Ascending aorta (tissue), 2 donors: Measurements from ENCODE around the gene SCYGR2. TPM values are rescaled to one million over a fixed set of nuclear protein-coding genes. Genes with fewer than 3 reads are reported as not detected.

Experiments used
- DNase-seq, 2 donors: peaks; one replicate each; pipeline ENCODE4 v3.0.0-alpha.2; 2019; ENCODE audit warnings: low spot score in 2 of 2
- H3K27ac ChIP-seq, 2 donors: fragments of 200-600 bp; sonication (generic); one replicate each; pipeline ENCODE4 v1.5.1; 2016 to 2017; ENCODE audit warnings: mild to moderate bottlenecking in 1 of 2
- H3K27me3 ChIP-seq: fragments of 200-600 bp; sonication (generic); one replicate; pipeline ENCODE4 v1.5.1; 2017
- H3K36me3 ChIP-seq, 2 donors: fragments of 200-600 bp; sonication (generic); one replicate each; pipeline ENCODE4 v1.5.1; 2016
- H3K4me1 ChIP-seq, 2 donors: fragments of 200-600 bp; sonication (generic); one replicate each; pipeline ENCODE4 v1.5.1; 2016 to 2017; ENCODE audit warnings: mild to moderate bottlenecking in 1 of 2
- H3K4me3 ChIP-seq, 2 donors: fragments of 200-600 bp; sonication (generic); one replicate each; pipeline ENCODE4 v1.5.1; 2016 to 2017; ENCODE audit warnings: mild to moderate bottlenecking in 1 of 2
- H3K9me3 ChIP-seq, 2 donors: fragments of 200-600 bp; sonication (generic); one replicate each; pipeline ENCODE4 v1.5.1; 2016
- intact Hi-C: fragments of 100-400 bp; cut with DNase I; formaldehyde crosslinking; loops from one replicate; pipeline ENCODE4 v1.15.1; 2023
- total RNA-seq: library from RNA; depleted of rRNA; stranded (reverse); fragments of >200 nt; gene quantifications from one replicate; pipeline ENCODE4 v1.1.0, GENCODE V29; 2016
- TF ChIP-seq, protein P1 (sequence below), 3 experiments: fragments of 200-600 bp in 2 of 3; fragments of 450-650 bp in 1 of 3; sonication (generic) in 2 of 3; IDR thresholded peaks; one replicate each; pipeline ENCODE4 v1.5.1; 2016 to 2019; ENCODE audit warnings: antibody characterized with exemption in 3 of 3, mild to moderate bottlenecking in 1 of 3, moderate library complexity in 1 of 3

SCYGR2 gene
- total RNA-seq, 1 donor from 2014 or later, result not detected

DNA sequence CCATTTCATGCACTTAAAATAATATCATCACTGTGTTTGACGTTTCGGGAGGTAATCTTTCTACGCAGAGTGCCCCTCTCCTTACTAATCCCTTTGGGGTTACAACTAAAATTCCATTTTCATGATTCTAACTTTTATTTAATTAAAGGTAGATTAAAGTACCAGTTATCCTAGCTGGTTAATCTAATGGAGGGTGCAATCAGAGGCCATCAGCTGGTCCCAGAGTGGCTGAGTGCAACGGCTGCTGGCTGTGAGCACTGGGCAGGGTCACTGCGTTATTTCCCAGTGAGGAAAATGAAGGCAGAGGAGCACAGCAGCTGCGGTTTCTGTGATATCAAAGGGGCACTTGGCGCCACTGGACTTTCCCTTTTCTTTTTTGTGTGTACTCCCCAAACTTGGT lies 30.7 kb downstream of the SCYGR2 start:
- TF ChIP-seq, protein P1, sequence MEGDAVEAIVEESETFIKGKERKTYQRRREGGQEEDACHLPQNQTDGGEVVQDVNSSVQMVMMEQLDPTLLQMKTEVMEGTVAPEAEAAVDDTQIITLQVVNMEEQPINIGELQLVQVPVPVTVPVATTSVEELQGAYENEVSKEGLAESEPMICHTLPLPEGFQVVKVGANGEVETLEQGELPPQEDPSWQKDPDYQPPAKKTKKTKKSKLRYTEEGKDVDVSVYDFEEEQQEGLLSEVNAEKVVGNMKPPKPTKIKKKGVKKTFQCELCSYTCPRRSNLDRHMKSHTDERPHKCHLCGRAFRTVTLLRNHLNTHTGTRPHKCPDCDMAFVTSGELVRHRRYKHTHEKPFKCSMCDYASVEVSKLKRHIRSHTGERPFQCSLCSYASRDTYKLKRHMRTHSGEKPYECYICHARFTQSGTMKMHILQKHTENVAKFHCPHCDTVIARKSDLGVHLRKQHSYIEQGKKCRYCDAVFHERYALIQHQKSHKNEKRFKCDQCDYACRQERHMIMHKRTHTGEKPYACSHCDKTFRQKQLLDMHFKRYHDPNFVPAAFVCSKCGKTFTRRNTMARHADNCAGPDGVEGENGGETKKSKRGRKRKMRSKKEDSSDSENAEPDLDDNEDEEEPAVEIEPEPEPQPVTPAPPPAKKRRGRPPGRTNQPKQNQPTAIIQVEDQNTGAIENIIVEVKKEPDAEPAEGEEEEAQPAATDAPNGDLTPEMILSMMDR (IDR thresholded peaks at IDR 0.05), result no peak
- DNase-seq, result no peak

DNA sequence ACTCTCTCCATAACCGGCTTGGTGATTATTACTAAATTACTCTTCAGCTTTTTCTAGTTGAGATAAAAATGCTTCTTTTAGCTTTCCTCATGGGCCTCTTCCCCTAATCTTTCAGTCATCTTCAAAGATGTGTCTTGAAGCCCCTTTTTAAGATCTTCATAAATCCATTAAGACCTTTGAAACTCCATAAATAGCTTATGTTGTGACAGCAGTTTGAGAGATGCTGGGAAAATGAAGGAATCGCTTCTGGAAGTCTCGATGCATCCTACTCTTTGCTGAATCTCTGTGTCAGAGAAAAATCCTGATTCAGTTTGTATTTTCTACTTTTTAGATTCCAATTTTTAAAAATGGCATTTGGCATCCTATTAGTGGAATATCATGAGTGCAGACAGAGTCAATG lies 31.6 kb downstream of the SCYGR2 start:
- H3K27me3 ChIP-seq, result no peaks in the 10 kb centered on the region
- H3K27ac ChIP-seq, result no peak overlapping the region
- no peaks in the 10 kb centered on the region for H3K4me1 ChIP-seq
- TF ChIP-seq, protein P1 (IDR thresholded peaks at IDR 0.05), result no peak
- intact Hi-C loops, result no loop called here
- no peaks in the 10 kb centered on the region for H3K9me3 ChIP-seq
- no peak overlapping the region for H3K4me3 ChIP-seq
- no peak for DNase-seq
- H3K36me3 ChIP-seq, result no peaks in the 10 kb centered on the region

More for the DNA sequence above, 30.7 kb downstream of the SCYGR2 start:
- intact Hi-C loops, result no loop called here
- Histone ChIP-seq H3K4me1 (no peaks in the 10 kb centered on the region), H3K36me3 (no peaks in the 10 kb centered on the region), H3K27me3 (no peaks in the 10 kb centered on the region), H3K9me3 (no peaks in the 10 kb centered on the region), H3K27ac (no peak overlapping the region), H3K4me3 (no peak overlapping the region)

DNA sequence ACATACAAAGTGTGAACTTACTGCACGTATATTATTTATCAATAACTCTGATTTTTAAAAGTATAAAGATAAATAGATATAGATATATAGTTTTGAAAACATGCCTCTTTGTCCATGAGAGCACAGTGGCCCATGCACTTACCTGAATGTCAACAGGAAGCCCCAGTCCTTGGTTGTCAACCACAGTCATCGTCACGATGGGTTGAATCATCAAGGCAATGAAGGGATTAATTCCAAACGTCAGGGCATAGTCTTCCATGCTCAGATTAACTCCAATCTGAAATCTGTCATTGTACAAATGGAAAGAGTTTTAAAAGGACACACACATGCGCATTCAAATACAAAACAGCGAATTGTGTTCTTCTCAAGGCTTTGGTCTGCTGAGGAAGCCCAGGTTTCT lies 34.1 kb downstream of the SCYGR2 start:
- intact Hi-C loops, result no loop called here
- Histone ChIP-seq H3K27ac (no peak overlapping the region), H3K4me1 (no peaks in the 10 kb centered on the region), H3K36me3 (no peaks in the 10 kb centered on the region), H3K4me3 (no peak overlapping the region), H3K9me3 (no peaks in the 10 kb centered on the region), H3K27me3 (no peaks in the 10 kb centered on the region)
- TF ChIP-seq, protein P1 (IDR thresholded peaks at IDR 0.05), result no peak
- DNase-seq, result no peak

DNA sequence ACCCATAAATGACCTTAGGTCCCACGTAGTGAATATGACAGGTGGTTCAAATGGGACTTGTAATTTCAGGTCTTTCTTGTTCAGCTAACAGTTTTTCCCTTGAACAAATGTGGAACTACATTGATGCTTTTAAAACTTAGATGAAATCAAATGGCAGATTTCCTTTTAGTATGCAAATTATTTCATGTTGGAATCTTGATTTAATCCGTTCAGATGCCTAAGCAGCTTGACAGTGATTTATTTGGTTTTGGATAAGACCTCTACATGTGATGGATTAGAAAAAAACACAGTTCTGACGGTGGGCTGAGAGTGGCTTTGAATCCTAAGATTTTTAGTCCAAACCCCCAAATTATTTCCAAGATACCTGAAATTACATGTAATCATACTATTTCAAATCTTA lies 35.5 kb downstream of the SCYGR2 start:
- H3K9me3 ChIP-seq, result no peaks in the 10 kb centered on the region
- no peak for DNase-seq
- TF ChIP-seq, protein P1 (IDR thresholded peaks at IDR 0.05), result no peak
- H3K27ac ChIP-seq, result no peak overlapping the region
- H3K27me3 ChIP-seq, result no peaks in the 10 kb centered on the region
- no peaks in the 10 kb centered on the region for H3K4me1 ChIP-seq
- H3K36me3 ChIP-seq, result no peaks in the 10 kb centered on the region
- intact Hi-C loops, result no loop called here
- no peak overlapping the region for H3K4me3 ChIP-seq

DNA sequence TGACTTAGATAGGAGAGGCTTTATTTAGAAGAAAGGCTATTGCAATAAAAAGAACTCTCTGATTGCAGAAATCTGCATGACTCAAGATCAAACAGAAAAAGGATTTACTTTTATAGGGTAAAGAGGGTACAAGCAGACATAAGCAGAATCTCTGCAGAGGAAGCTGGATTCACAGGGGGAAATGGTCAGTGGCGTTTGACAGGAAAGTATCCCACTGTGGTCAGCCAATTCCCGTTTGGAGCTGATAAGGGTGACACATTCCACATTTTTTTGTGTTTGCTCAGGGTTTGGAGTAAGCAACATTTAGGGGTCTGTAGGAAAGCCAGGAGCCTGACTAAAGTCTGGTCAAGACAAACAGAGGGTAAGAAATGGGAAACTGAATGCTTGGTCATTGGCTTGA lies 44.0 kb downstream of the SCYGR2 start:
- no peak for DNase-seq
- Histone ChIP-seq H3K36me3 (no peaks in the 10 kb centered on the region), H3K9me3 (no peaks in the 10 kb centered on the region), H3K4me3 (no peak overlapping the region), H3K27me3 (no peaks in the 10 kb centered on the region), H3K27ac (no peak overlapping the region), H3K4me1 (no peaks in the 10 kb centered on the region)
- TF ChIP-seq, protein P1 (IDR thresholded peaks at IDR 0.05), result no peak
- intact Hi-C loops, result no loop called here

DNA sequence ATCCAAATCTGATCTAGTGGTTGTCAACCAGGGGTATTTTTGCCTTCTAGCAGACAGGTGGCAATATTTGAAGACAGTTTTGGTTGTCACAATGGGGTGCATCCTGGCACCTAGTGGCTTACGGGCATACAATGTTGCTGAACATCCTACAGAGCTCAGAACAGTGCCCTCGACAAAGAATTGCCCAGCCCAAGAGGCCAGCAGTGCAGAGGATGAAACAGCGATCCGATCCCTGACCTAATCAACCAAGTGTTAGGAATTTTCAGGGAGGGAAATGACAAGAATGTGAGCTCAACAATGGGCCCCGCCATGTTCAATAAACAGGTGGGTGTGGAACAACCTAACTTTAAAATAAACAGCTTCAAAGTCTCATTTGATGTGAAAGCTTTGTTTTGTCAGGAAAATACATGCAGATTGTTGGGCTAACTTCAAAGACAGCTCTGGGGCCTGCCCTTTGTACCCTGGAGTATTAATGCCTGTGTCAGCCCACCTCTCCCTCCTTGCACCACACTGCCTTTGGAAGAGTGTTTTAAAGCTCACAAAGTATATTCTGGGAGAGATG lies 45.4 kb downstream of the SCYGR2 start:
- intact Hi-C loops, result no loop called here
- H3K27me3 ChIP-seq, result no peaks in the 10 kb centered on the region
- TF ChIP-seq, protein P1 (IDR thresholded peaks at IDR 0.05), result no peak
- H3K4me1 ChIP-seq, result no peaks in the 10 kb centered on the region
- no peak overlapping the region for H3K4me3 ChIP-seq
- DNase-seq, result no peak
- no peaks in the 10 kb centered on the region for H3K9me3 ChIP-seq
- no peak overlapping the region for H3K27ac ChIP-seq
- no peaks in the 10 kb centered on the region for H3K36me3 ChIP-seq
